Measurements from ENCODE around the gene SPAG16. TPM values are rescaled to one million over a fixed set of nuclear protein-coding genes. Genes with fewer than 3 reads are reported as not detected.

SPAG16 gene
- total RNA-seq, 1 donor from 2014 or later = 20.6 TPM

DNA sequence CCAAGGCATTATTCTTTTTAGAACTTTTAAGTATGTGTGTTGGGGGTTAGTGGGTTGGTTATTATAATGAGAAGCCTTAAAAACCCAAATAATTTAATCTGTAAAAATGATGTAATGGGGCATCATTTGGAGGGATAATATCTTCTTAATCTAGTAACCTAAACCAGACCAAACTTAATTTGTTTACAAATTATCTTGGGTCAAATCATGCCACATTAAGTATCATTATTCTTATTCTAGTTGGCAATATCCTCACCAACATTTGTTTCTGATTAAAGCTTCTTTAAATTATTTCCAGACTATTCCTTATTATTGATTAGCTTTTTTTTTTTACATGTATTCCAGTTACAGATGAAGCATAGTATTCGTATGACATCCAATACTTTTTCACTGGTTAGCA, 1041.1 kb downstream of the SPAG16 start:
- intact Hi-C loops (cut with micrococcal nuclease) = no loop called here
- Histone ChIP-seq H3K4me1 (no peaks in the 10 kb centered on the region), H3K36me3 (no peaks in the 10 kb centered on the region), H3K4me3 (no peak overlapping the region), H3K27me3 (ENCODE audit: low read depth) (no peaks in the 10 kb centered on the region), H3K27ac (replicated peaks) (no peak overlapping the region), H3K9me3 (replicated peaks) (no peaks in the 10 kb centered on the region)
- no peak for DNase-seq
- TF ChIP-seq, protein P1, sequence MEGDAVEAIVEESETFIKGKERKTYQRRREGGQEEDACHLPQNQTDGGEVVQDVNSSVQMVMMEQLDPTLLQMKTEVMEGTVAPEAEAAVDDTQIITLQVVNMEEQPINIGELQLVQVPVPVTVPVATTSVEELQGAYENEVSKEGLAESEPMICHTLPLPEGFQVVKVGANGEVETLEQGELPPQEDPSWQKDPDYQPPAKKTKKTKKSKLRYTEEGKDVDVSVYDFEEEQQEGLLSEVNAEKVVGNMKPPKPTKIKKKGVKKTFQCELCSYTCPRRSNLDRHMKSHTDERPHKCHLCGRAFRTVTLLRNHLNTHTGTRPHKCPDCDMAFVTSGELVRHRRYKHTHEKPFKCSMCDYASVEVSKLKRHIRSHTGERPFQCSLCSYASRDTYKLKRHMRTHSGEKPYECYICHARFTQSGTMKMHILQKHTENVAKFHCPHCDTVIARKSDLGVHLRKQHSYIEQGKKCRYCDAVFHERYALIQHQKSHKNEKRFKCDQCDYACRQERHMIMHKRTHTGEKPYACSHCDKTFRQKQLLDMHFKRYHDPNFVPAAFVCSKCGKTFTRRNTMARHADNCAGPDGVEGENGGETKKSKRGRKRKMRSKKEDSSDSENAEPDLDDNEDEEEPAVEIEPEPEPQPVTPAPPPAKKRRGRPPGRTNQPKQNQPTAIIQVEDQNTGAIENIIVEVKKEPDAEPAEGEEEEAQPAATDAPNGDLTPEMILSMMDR (IDR thresholded peaks at IDR 0.05; ENCODE audit: borderline replicate concordance) = no peak

DNA sequence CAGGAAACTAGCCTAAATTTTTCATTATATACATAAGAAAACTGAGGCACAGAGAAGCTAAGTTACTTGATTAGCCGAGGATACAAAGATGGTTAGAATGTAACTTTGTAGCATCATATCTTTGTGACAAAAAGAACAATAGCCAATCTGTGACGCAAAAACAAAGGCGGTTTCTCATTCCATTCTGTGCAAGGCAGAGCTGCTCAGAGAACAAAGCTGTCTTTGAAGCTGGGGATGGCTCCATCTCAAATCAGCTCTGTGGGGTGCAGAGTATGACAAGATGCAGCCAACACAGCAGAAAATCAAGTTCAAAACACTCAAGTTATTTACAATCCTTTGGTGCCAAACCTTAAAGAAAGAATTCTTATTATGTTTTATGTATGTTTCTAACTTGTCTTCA, 1044.7 kb downstream of the SPAG16 start:
- no peak overlapping the region for H3K27ac ChIP-seq (replicated peaks)
- H3K27me3 ChIP-seq (ENCODE audit: low read depth) = no peaks in the 10 kb centered on the region
- peaks cover 4% of the 10 kb centered on the region for H3K9me3 ChIP-seq (replicated peaks)
- no peaks in the 10 kb centered on the region for H3K36me3 ChIP-seq
- no peak for DNase-seq
- no peak overlapping the region for H3K4me3 ChIP-seq
- intact Hi-C loops (cut with micrococcal nuclease) = no loop called here
- TF ChIP-seq, protein P1 (IDR thresholded peaks at IDR 0.05; ENCODE audit: borderline replicate concordance) = no peak
- no peaks in the 10 kb centered on the region for H3K4me1 ChIP-seq

DNA sequence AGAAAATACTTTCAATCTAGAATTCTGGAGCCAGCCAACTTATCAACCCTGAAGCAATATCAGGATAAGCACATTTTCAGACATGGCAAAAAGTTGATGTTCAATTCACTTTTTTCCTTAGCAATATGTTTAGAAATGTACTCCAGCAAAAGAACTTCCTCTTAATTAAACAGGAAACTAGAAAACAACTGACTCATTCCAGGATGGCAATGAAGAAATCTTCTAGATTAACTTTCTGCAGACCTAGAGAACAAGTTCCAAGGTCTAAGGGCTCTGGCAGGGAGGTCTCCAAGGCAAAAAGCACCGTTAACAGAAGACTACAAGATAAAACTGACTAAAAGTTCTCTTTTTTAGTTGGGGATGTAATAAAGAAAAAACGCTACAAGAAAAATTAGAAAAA, 1057.4 kb downstream of the SPAG16 start:
- H3K27me3 ChIP-seq (ENCODE audit: low read depth) = no peaks in the 10 kb centered on the region
- no peaks in the 10 kb centered on the region for H3K4me1 ChIP-seq
- no peaks in the 10 kb centered on the region for H3K36me3 ChIP-seq
- no peak overlapping the region for H3K27ac ChIP-seq (replicated peaks)
- TF ChIP-seq, protein P1 (IDR thresholded peaks at IDR 0.05; ENCODE audit: borderline replicate concordance) = no peak
- DNase-seq = no peak
- intact Hi-C loops (cut with micrococcal nuclease) = no loop called here
- no peak overlapping the region for H3K4me3 ChIP-seq
- H3K9me3 ChIP-seq (replicated peaks) = no peaks in the 10 kb centered on the region

DNA sequence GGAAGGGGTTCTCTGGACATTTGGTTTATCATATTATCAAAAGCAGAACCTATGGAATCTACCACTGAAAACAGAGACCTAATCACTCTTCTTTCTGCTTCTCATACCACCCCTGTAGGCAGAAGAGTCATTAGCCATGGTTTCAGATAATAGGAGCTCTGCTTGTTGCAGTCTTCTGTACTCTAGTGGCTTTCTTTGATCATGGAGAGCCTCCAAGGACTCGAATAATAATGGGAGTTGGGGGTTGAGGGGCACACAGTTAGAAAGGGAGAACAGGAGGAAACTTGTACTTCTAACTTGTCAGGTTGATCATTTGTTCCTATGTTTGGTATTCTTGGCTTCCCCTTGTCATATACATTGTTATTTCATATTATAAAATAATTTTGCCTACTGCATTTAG, 1074.2 kb downstream of the SPAG16 start:
- intact Hi-C loops (cut with micrococcal nuclease) = no loop called here
- no peak overlapping the region for H3K27ac ChIP-seq (replicated peaks)
- DNase-seq = no peak
- no peak overlapping the region for H3K4me3 ChIP-seq
- no peaks in the 10 kb centered on the region for H3K36me3 ChIP-seq
- H3K4me1 ChIP-seq = no peaks in the 10 kb centered on the region
- TF ChIP-seq, protein P1 (IDR thresholded peaks at IDR 0.05; ENCODE audit: borderline replicate concordance) = no peak
- peaks cover 22% of the 10 kb centered on the region for H3K9me3 ChIP-seq (replicated peaks)
- H3K27me3 ChIP-seq (ENCODE audit: low read depth) = no peaks in the 10 kb centered on the region

DNA sequence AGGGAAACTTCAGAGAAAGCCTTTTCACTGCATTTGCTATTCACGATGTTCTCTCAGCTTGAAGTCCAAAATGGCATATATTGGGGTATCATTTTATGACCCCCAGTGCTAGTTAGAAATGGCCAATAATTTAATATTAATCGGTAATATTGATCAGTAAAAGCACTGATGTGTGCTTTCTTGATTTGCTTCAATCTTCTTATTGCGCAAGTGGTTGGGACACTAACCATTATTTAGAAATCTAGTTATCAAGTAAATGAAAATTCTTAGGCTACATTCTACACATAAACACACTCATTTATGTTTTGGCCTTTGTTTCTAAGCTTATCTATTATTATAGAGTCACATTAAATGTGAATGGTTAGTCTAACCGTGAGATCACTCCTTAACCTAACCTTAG, 1076.9 kb downstream of the SPAG16 start:
- DNase-seq = no peak
- Histone ChIP-seq H3K36me3 (no peaks in the 10 kb centered on the region), H3K27ac (replicated peaks) (no peak overlapping the region), H3K4me1 (no peaks in the 10 kb centered on the region), H3K4me3 (no peak overlapping the region), H3K9me3 (replicated peaks) (peaks cover 20% of the 10 kb centered on the region), H3K27me3 (ENCODE audit: low read depth) (no peaks in the 10 kb centered on the region)
- intact Hi-C loops (cut with micrococcal nuclease) = no loop called here
- TF ChIP-seq, protein P1 (IDR thresholded peaks at IDR 0.05; ENCODE audit: borderline replicate concordance) = no peak

DNA sequence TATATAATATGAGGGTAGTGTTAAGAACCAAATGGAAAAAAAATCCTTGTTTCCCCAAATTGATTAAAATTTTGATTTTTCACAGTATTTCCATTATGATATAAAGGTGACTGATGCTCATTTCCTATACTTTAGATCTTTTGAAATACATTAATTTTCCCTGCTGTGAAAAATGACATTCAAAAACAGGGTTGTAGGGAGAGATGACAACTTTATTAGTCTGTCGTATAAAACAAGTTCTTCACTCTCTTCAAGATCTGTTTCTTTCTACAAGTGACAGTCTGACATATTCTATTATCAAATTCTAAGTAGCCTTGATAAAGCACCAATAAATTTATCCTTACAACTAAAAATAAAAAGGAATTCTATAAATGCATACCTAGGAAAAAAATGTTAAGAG, 1081.3 kb downstream of the SPAG16 start:
- H3K27me3 ChIP-seq (ENCODE audit: low read depth) = no peaks in the 10 kb centered on the region
- no peak overlapping the region for H3K4me3 ChIP-seq
- no peak for DNase-seq
- intact Hi-C loops (cut with micrococcal nuclease) = no loop called here
- H3K4me1 ChIP-seq = no peaks in the 10 kb centered on the region
- H3K27ac ChIP-seq (replicated peaks) = no peak overlapping the region
- TF ChIP-seq, protein P1 (IDR thresholded peaks at IDR 0.05; ENCODE audit: borderline replicate concordance) = no peak
- H3K9me3 ChIP-seq (replicated peaks) = no peaks in the 10 kb centered on the region
- H3K36me3 ChIP-seq = no peaks in the 10 kb centered on the region
